ENCODE data around the gene SPR.

SPR gene

DNA sequence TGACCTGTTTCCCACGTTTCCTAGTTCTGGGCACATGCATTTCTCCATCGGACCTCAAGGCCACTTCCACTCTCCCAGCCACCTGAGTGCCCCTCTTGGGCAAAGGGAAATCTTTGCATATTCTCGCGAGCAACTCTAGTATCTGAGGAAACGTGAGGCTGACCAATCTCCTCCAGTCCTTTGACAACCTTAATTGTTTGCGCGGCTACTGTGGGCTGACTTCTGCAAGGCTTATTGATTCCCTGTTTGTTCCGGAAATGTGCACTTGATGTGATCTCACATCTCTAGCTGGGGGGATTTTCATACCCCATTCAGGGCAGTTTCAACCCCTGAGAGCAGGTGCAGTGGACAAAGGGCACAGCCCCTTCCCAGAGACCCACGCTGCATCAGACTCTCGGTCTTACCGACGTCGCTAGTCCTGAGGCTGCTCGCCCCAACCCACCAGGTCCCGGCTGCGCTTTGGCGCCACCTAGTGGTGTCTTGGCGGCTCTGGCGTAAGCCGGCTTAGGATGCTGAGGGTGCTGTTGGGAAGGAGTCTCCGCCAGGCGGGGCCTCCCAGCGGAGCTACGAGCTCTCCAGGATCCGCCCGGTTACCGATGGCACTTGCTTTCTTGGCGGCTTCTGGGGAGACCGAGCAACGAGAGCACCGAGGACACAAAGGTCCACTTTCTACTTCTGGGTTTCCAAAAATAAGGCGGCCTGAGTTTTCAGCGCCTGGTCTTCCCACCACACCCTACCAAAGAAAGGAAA, 24.8 kb upstream of the SPR start:
- TF ChIP-seq, protein P1, sequence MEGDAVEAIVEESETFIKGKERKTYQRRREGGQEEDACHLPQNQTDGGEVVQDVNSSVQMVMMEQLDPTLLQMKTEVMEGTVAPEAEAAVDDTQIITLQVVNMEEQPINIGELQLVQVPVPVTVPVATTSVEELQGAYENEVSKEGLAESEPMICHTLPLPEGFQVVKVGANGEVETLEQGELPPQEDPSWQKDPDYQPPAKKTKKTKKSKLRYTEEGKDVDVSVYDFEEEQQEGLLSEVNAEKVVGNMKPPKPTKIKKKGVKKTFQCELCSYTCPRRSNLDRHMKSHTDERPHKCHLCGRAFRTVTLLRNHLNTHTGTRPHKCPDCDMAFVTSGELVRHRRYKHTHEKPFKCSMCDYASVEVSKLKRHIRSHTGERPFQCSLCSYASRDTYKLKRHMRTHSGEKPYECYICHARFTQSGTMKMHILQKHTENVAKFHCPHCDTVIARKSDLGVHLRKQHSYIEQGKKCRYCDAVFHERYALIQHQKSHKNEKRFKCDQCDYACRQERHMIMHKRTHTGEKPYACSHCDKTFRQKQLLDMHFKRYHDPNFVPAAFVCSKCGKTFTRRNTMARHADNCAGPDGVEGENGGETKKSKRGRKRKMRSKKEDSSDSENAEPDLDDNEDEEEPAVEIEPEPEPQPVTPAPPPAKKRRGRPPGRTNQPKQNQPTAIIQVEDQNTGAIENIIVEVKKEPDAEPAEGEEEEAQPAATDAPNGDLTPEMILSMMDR (IDR thresholded peaks at IDR 0.05; ENCODE audit: insufficient read depth, low read length, poor library complexity, severe bottlenecking): peak; percentile 100
- H3K4me3 ChIP-seq (replicated peaks; ENCODE audit: low read depth, low read length): no peak overlapping the region
- peak; percentile 85 for DNase-seq (ENCODE audit: extremely low read depth, insufficient read length)
- H3K36me3 ChIP-seq (ENCODE audit: control insufficient read depth, insufficient read depth, low read length): no peaks in the 10 kb centered on the region
- no peaks in the 10 kb centered on the region; the same call in 1 of the 2 replicates for H3K27me3 ChIP-seq (replicated peaks; ENCODE audit: control insufficient read depth, insufficient read depth, low read length)

DNA sequence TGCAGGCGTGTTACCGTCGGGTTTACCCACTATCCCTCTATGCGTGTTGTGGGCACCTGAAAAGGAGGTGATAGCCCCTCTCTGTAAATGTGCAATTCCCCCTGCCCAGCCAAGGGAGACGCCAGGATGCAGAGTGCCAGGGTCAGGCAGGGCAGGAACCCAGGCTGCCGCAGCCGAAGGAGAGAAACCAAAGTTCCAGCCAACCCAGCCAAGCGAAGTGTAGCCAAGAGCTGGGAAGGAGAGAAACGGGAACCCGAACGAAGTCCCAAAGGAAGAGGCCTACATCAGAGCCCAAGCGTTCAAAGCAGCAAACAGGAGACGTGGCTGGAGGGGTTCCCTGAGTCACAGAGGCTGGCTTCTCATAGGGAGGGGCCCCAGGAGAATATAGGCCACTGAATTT, 24.2 kb upstream of the SPR start:
- no peak for DNase-seq (ENCODE audit: extremely low read depth, insufficient read length)
- Histone ChIP-seq H3K27me3 (replicated peaks; ENCODE audit: control insufficient read depth, insufficient read depth, low read length) (no peaks in the 10 kb centered on the region), H3K36me3 (ENCODE audit: control insufficient read depth, insufficient read depth, low read length) (no peaks in the 10 kb centered on the region), H3K4me3 (replicated peaks; ENCODE audit: low read depth, low read length) (no peak overlapping the region)
- TF ChIP-seq, protein P1 (IDR thresholded peaks at IDR 0.05; ENCODE audit: insufficient read depth, low read length, poor library complexity, severe bottlenecking): no peak

GRCh38 chr2:72864500-72864899, 22.7 kb upstream of the SPR start:
- no peaks in the 10 kb centered on the region for H3K27me3 ChIP-seq (replicated peaks; ENCODE audit: control insufficient read depth, insufficient read depth, low read length)
- TF ChIP-seq, protein P1 (IDR thresholded peaks at IDR 0.05; ENCODE audit: insufficient read depth, low read length, poor library complexity, severe bottlenecking): no peak
- peak; percentile 46 for DNase-seq (ENCODE audit: extremely low read depth, insufficient read length)
- H3K36me3 ChIP-seq (ENCODE audit: control insufficient read depth, insufficient read depth, low read length): no peaks in the 10 kb centered on the region
- H3K4me3 ChIP-seq (replicated peaks; ENCODE audit: low read depth, low read length): no peak overlapping the region

DNA sequence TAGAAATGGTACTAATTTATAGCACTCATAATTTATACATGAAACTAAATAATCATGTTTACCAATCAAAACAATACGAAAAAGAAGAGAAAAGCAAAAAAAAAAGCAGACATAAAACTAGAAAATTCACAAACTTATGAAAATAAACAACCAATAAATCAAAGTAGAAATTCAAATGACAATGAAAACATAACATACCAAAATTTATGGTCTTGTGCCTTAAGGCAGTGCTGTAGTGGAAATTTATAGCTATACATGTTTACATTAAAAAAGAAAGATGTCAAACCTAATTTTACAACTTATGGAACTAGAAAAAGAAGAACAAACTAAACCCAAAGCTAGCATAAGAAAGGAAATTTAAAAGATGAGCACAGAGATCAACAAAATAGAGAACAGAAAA, 16.1 kb upstream of the SPR start:
- TF ChIP-seq, protein P1 (IDR thresholded peaks at IDR 0.05; ENCODE audit: insufficient read depth, low read length, poor library complexity, severe bottlenecking): no peak
- Histone ChIP-seq H3K27me3 (replicated peaks; ENCODE audit: control insufficient read depth, insufficient read depth, low read length) (no peaks in the 10 kb centered on the region; the same call in 1 of the 2 replicates), H3K4me3 (replicated peaks; ENCODE audit: low read depth, low read length) (no peak overlapping the region), H3K36me3 (ENCODE audit: control insufficient read depth, insufficient read depth, low read length) (no peaks in the 10 kb centered on the region)
- no peak for DNase-seq (ENCODE audit: extremely low read depth, insufficient read length)

DNA sequence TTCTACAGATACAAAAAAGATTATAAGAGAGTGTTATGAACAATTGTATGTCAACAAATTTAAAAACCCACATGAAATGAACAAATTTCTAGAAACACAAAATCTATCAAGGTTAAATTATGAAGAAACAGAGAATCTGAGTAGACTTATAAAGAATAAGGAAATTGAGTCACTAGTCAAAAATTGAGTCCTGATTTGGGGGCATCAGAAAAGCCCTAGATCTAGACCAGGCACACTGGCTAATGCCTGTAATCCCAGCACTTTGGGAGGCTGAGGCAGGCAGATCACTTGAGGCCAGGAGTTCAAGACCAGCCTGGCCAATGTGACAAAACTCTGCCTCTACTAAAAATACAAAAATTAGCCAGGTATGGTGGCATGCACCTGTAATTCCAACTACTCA, 15.3 kb upstream of the SPR start:
- Histone ChIP-seq H3K36me3 (ENCODE audit: control insufficient read depth, insufficient read depth, low read length) (no peaks in the 10 kb centered on the region), H3K4me3 (replicated peaks; ENCODE audit: low read depth, low read length) (no peak overlapping the region), H3K27me3 (replicated peaks; ENCODE audit: control insufficient read depth, insufficient read depth, low read length) (no peaks in the 10 kb centered on the region; the same call in 1 of the 2 replicates)
- TF ChIP-seq, protein P1 (IDR thresholded peaks at IDR 0.05; ENCODE audit: insufficient read depth, low read length, poor library complexity, severe bottlenecking): no peak
- DNase-seq (ENCODE audit: extremely low read depth, insufficient read length): no peak

Data from GM06990 (cell line).